ENCODE data around the gene USP37. TPM values are rescaled to one million over a fixed set of nuclear protein-coding genes. Genes with fewer than 3 reads are reported as not detected.
A peak's percentile ranks its signal among the peaks of the same experiment; 100 is the strongest.

Gene USP37
- total and polyA plus RNA-seq, 2 of the 13 experiments (the other 11 are each of a cell fraction or from before 2014, with no cell fraction given): 6.5 to 30.6 TPM

DNA sequence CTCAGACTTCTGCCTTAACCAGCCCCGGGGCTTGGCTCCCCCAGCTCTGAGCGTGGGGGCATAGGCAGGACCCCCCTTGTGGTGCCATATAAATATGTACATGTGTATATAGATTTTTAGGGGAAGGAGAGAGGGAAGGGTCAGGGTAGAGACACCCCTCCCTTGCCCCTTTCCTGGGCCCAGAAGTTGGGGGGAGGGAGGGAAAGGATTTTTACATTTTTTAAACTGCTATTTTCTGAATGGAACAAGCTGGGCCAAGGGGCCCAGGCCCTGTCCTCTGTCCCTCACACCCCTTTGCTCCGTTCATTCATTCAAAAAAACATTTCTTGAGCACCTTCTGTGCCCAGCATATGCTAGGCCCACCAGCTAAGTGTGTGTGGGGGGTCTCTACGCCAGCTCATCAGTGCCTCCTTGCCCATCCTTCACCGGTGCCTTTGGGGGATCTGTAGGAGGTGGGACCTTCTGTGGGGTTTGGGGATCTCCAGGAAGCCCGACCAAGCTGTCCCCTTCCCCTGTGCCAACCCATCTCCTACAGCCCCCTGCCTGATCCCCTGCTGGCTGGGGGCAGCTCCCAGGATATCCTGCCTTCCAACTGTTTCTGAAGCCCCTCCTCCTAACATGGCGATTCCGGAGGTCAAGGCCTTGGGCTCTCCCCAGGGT lies 162.9 kb downstream of the USP37 start (continued):
- TF ChIP-seq ZNF563 (CRISPR knock-in tag; IDR thresholded peaks at IDR 0.05): 0 out of 2 replicates have a peak, but pooled peaks have one; percentile 16
- peak in 1 of 2 experiments; percentile 69; a peak in 1 of 4 replicates for TF ChIP-seq NR2F1 (CRISPR knock-in tag; IDR thresholded peaks at IDR 0.05)
- TF ChIP-seq PAX8 (CRISPR knock-in tag; IDR thresholded peaks at IDR 0.05; ENCODE audit: borderline replicate concordance): 0 out of 2 replicates have a peak, but pooled peaks have one; percentile 30
- no peak for TF ChIP-seq KLF16 (CRISPR knock-in tag; IDR thresholded peaks at IDR 0.05)
- 0 out of 2 replicates have a peak, but pooled peaks have one; percentile 11 for TF ChIP-seq JUND (CRISPR knock-in tag; IDR thresholded peaks at IDR 0.05)
- peak; percentile 33 for TF ChIP-seq POLR2G (IDR thresholded peaks at IDR 0.05; ENCODE audit: low read depth, low read length)
- no peak for TF ChIP-seq SP5 (CRISPR knock-in tag; IDR thresholded peaks at IDR 0.05; ENCODE audit: borderline replicate concordance, low read depth)
- 0 out of 2 replicates have a peak, but pooled peaks have one; percentile 7 for TF ChIP-seq GATAD1 (CRISPR knock-in tag; IDR thresholded peaks at IDR 0.05)
- TF ChIP-seq, protein P1, sequence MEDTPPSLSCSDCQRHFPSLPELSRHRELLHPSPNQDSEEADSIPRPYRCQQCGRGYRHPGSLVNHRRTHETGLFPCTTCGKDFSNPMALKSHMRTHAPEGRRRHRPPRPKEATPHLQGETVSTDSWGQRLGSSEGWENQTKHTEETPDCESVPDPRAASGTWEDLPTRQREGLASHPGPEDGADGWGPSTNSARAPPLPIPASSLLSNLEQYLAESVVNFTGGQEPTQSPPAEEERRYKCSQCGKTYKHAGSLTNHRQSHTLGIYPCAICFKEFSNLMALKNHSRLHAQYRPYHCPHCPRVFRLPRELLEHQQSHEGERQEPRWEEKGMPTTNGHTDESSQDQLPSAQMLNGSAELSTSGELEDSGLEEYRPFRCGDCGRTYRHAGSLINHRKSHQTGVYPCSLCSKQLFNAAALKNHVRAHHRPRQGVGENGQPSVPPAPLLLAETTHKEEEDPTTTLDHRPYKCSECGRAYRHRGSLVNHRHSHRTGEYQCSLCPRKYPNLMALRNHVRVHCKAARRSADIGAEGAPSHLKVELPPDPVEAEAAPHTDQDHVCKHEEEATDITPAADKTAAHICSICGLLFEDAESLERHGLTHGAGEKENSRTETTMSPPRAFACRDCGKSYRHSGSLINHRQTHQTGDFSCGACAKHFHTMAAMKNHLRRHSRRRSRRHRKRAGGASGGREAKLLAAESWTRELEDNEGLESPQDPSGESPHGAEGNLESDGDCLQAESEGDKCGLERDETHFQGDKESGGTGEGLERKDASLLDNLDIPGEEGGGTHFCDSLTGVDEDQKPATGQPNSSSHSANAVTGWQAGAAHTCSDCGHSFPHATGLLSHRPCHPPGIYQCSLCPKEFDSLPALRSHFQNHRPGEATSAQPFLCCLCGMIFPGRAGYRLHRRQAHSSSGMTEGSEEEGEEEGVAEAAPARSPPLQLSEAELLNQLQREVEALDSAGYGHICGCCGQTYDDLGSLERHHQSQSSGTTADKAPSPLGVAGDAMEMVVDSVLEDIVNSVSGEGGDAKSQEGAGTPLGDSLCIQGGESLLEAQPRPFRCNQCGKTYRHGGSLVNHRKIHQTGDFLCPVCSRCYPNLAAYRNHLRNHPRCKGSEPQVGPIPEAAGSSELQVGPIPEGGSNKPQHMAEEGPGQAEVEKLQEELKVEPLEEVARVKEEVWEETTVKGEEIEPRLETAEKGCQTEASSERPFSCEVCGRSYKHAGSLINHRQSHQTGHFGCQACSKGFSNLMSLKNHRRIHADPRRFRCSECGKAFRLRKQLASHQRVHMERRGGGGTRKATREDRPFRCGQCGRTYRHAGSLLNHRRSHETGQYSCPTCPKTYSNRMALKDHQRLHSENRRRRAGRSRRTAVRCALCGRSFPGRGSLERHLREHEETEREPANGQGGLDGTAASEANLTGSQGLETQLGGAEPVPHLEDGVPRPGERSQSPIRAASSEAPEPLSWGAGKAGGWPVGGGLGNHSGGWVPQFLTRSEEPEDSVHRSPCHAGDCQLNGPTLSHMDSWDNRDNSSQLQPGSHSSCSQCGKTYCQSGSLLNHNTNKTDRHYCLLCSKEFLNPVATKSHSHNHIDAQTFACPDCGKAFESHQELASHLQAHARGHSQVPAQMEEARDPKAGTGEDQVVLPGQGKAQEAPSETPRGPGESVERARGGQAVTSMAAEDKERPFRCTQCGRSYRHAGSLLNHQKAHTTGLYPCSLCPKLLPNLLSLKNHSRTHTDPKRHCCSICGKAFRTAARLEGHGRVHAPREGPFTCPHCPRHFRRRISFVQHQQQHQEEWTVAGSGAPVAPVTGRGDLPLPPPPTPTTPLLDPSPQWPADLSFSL (CRISPR knock-in tag; IDR thresholded peaks at IDR 0.05): peak; percentile 23; the same call in 1 of the 2 replicates
- TF ChIP-seq, protein P2, sequence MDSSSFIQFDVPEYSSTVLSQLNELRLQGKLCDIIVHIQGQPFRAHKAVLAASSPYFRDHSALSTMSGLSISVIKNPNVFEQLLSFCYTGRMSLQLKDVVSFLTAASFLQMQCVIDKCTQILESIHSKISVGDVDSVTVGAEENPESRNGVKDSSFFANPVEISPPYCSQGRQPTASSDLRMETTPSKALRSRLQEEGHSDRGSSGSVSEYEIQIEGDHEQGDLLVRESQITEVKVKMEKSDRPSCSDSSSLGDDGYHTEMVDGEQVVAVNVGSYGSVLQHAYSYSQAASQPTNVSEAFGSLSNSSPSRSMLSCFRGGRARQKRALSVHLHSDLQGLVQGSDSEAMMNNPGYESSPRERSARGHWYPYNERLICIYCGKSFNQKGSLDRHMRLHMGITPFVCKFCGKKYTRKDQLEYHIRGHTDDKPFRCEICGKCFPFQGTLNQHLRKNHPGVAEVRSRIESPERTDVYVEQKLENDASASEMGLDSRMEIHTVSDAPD (CRISPR knock-in tag; IDR thresholded peaks at IDR 0.05): 0 out of 2 replicates have a peak, but pooled peaks have one; percentile 6
- TF ChIP-seq NR2F6 (IDR thresholded peaks at IDR 0.05): peak; percentile 85; the same call in 1 of the 2 replicates
- peak; percentile 85; the same call in 1 of the 2 replicates for TF ChIP-seq NR2F6 (CRISPR knock-in tag; IDR thresholded peaks at IDR 0.05)
- TF ChIP-seq ZNF766 (CRISPR knock-in tag; IDR thresholded peaks at IDR 0.05; ENCODE audit: borderline replicate concordance): no peak
- TF ChIP-seq HOXA3 (CRISPR knock-in tag; IDR thresholded peaks at IDR 0.05): peak; percentile 54; the same call in 1 of the 2 replicates
- 0 out of 2 replicates have a peak, but pooled peaks have one; percentile 12 for TF ChIP-seq ZKSCAN1 (IDR thresholded peaks at IDR 0.05; ENCODE audit: low read length)
- 0 out of 2 replicates have a peak, but pooled peaks have one; percentile 39 for TF ChIP-seq ZNF839 (CRISPR knock-in tag; IDR thresholded peaks at IDR 0.05; ENCODE audit: borderline replicate concordance)
- TF ChIP-seq, protein P3, sequence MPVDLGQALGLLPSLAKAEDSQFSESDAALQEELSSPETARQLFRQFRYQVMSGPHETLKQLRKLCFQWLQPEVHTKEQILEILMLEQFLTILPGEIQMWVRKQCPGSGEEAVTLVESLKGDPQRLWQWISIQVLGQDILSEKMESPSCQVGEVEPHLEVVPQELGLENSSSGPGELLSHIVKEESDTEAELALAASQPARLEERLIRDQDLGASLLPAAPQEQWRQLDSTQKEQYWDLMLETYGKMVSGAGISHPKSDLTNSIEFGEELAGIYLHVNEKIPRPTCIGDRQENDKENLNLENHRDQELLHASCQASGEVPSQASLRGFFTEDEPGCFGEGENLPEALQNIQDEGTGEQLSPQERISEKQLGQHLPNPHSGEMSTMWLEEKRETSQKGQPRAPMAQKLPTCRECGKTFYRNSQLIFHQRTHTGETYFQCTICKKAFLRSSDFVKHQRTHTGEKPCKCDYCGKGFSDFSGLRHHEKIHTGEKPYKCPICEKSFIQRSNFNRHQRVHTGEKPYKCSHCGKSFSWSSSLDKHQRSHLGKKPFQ (CRISPR knock-in tag; IDR thresholded peaks at IDR 0.05; ENCODE audit: insufficient replicate concordance): no peak
- TF ChIP-seq ZNF446 (CRISPR knock-in tag; IDR thresholded peaks at IDR 0.05): no peak

All from HepG2 (cell line).